GM18502 (cell line): ENCODE results near the gene MZT2B.
"Not testable (repeated sequence)": the region's sequence is repeated elsewhere in the genome, so short reads cannot be mapped to it uniquely, and the experiment has no call there.

Source experiments
- ATAC-seq: cut with Tn5 transposase; IDR thresholded peaks from one replicate; pipeline ENCODE4 v1.9.1; 2021; ENCODE audit warnings: mild to moderate bottlenecking; ENCODE audit not compliant: unreplicated experiment, poor library complexity

Gene MZT2B

DNA sequence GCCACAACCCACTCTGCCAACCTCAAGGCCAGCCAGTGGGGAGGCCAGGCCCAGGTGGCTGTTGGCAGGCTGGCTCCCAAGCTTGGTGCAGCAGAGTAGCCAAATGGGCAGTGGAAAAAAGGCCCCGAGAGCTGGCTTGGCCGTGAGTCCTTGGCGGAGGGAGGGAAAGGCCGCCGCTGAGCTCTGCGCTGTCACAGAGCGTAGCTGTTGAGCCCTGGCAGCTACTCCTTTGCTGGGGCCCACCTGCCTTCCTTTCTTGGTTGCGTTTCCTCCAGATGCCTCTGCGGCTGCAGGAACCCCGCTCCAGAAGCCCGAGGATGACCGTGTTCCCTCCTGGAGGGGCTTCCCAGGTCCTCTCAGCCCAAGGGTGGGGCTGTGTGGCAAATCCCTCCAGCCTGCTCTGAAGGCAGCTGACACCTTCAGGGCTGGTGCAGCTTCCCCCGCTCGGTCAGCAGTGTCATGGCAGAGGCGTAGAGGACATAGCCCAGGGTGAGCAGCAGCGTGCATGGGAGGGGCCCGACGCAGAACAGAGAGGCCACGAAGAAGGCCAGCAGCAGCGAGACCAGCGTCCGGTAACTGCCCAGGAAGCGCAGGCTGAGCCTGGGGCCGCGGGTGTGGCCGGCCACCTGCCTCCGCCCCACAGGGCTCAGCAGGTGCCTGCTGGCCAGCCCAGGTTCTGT, 29.8 kb upstream of the MZT2B start:
- ATAC-seq, result not testable (repeated sequence)

DNA sequence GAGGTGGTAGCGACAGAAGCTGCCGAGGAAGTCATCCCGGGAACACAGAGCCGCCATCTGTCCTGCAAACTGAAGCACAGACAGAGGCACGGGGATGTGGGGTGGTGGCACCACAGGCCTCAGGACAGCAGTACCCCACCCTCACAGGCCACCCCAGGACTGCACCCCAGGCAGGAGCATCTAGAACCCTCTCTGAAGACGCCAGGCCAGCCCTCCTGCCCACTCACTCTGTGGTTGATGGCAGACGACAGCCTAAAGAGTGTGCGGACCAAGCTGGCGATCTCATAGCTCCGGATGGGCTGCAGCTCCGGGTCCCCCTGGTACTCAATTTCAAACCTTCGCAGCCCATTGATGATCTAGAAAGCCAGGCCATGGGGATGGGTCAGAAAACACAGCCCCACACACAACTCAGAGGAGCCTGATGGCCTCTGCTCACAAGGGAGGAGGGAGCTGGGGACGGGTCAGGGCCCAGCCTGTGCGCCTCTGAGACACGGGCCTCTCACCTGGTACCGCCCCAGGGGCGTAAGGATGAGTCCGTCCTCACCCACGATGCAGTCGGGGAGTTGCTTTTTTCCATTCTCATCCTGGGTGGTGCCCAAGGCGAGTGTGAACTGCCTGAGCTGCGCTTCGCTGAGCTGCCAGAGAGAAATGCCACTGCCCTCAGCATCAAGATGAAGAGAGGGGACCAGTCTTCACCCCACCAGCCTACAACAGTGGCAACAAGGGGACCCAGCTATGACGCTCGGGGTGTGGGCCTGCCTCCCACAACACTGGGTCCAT, 29.1 kb upstream of the MZT2B start:
- no peak for ATAC-seq

DNA sequence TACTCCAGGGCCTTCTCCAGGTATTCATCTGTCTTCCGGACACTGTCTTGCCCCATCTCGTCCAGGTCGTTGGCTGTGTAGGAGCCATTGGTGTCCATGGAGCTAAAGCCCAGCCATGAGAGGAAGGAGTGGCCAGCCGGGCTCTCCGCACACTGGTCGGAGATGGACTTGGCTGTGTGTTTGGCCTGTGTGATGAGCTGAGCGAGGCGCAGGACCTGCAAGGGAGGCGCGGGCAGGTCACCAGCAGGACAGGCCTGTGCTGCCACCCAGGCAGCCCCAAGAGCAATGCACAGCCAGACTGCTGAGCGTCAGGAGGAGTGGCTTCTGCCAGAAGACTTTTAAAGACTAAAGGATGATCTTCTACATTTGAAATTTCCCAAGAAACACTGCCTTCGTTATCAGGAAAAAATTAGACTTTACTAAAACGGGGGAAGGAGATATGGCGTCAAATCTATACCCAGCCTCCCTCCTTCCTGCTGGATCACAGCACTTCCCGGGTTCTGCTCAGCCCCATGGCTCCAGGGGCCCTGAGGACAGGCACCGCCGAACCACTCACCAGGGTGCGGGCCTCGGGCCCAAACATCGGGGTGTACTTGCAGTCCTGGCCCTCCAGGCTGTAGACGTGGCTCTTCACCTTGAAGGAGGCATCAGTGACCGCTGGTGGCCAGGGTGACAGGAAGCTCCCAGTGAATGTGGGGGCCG, 28.2 kb upstream of the MZT2B start:
- not testable (repeated sequence) for ATAC-seq

DNA sequence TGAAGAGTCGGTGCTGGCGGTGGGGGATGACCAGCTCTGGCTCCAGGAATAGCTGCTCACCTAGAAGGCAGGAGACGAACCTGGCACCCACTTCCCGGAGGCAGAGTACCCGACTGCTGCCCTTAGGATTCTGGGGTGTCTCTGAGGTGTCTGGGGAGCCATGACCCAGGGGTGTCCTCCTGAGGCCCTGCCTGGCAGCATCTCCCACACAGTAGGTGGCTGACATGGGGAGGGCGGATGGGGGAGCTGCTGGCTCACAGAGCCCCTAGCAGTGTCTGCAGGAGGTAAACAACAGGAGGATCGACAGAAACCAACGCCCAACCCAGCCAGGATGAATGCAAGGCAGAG, 27.7 kb upstream of the MZT2B start:
- not testable (repeated sequence) for ATAC-seq

DNA sequence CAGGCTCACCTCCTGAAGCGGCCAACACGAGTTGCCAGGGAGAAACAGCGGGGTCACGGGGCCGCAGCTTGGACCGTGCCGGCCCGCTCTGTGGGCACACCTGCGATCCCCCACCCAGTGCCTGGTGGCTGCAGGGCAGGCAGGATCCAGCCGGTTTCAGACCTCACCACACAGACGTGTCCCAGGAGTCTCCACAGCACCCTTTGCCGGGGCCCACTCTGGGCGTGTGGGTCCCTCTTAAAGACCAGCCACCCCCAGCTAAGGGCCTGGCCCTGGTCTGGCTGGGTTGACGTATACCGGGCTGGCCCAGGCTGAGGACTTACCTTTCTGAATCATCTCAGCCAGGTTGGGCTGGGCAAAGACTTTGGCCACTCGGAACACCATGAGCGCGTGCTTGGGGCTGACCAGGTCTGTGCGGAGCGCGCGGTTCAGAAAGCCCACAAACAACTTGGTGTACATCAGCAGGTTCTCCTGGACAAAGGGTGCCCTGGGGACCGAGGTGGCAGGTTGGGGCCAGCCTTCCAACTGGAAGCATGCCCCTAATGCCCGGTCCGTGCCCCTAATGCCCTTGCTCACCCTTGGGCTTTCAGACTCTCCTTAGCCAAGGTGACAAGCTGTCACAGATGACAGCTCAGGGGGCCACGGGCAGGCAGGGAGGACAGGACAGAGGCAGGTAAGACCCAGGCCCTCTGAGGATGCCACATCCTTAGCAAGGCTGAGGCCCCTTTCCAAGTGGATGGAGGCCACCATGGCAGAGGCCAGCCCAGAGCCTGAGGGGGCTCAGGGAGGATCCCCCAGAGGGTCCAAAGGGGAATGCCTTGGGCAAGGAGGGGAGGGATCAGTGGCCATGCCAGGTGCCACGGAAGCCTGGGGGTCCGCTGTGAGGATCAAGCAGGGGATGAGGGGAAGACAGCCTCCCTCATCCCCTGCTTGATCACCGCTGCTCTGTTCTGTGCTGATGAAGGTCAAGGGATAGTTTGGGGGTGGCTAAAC, 27.0 kb upstream of the MZT2B start:
- ATAC-seq, result no peak

DNA sequence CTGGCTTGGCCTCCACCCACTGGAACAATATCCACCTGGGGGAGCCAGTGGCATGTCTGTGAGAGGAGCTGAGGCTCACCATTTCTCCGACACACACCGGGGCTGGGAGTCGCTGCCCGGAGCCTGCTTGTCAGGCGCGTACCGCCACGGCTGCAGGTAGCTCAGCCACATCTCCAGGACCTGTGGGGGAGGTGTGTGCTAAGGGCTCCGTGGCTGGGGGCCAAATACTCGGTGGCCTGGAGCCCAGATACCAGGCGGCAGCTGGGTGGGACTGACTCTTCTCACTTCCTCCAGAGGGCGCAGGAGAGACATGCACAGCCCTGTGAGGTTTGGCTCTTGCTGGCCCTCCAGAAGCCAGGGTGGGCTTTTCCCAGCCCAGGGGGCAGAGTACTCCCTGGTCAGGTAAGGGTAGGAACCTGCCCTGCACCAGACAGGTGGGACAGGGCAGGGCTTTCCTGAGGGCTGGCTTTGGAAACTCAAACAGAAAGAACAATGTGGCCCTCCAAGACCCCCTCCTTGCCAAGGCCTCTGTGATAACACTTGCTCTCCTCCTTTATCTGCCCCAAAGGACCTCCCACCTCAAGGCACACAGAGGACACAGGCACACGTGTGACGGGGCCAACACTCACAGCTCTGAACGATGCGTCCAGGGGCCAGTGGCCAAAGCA, 26.0 kb upstream of the MZT2B start:
- ATAC-seq, result not testable (repeated sequence)

DNA sequence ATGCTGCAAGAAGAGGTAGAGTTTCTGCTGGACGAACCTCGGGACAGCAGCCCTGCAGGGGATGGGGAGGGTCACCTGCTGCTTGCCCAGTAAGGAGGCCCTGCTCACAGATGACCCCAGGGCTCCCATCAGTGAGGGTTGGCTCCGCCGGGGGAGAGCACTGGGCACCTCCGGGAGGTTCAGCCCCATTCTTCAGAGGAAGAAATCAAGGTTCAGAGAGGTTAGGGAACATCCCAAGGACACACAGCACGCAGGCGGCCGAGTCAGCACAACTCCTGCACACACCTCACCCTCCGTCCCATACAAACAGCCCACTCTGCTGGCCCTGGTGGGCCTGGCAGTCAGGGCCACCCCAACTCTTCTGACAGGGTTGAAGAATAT, 25.4 kb upstream of the MZT2B start:
- ATAC-seq, result no peak

DNA sequence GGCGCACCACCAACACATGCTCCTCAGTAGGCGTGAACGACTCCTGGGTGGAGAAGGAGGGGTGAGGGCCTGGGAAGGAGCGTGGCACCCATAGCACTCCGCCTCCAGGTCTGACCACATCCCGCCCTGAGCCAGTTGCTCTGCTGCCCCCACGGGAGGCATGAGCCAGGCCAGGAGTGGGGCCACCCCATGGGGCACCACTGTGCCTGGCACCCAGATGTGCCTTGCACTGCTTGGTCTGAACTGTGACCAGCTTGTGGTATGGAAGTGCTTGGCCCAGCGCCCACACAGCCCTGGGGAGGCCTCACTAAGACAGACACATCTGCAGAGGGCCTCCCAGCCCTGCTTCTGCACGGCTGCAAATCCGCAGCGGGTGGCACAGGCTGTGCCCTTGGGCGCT, 24.7 kb upstream of the MZT2B start:
- ATAC-seq, result peak; percentile 47

DNA sequence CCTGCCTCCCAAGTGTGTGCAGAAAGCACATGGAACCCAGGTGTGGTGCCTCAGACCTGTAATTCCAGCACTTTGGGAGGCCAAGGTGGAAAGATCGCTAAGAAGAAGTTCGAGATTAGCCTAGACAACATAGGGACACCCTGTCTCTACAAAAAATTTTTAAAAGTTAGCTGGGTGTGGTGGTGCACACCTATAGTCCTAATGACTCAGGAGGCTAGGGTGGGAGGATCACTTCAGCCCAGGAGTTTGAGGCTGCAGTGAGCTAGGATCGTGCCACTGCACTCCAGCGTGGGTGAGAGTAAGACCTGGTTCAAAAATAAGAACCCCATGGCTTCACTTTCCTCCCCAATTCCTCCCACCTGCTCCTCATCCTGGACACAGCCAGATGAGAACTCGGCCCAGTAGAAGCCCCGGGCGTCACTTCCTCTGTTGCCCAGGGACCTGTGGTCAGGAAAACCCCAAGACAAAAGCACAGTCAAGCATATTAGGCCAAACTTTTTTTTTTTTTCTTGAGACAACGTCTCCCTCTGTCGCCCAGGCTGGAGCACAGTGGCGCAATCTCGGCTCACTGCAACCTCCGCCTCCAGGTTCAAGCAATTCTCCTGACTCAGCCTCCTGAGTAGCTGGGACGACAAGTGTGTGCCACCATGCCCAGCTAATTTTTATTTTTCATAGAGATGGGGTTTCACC, 24.1 kb upstream of the MZT2B start:
- ATAC-seq, result peak; percentile 88

DNA sequence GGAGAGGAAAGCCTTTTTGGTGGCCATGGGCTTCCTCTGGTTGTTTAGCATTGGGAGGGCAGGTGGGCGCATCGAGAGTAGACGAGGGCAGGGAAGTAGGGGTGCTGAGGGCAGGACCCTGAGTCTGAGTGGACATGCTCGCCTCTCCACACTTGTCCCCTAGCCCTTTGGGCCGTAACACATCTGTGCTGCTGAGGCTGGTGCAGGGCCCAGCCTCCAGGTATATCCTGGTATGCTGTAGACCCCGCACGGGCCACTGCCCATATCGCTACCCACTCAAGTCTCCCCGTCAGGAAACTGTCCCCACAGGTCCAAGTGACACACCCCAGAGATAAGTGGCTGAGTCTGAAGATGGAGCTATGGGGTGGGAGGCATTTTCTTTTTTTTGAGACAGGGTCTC, 23.4 kb upstream of the MZT2B start:
- no peak for ATAC-seq

DNA sequence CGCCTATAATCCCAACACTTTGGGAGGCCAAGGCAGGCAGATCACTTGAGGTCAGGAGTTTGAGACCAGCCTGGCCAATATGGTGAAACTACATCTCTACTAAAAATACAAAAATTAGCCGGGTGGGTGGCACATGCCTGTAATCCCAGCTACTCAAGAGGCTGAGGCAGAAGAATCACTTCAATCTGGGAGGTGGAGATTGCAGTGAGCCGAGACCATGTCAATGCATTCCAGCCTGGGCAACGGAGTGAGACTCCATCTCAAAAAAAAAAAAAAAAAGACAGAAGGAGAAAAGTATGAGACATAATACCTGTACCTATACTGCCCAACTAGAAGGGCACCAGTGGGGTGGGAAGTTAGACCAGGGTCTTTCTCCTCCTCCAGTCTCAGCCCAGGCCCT, 22.7 kb upstream of the MZT2B start:
- ATAC-seq, result not testable (repeated sequence)

DNA sequence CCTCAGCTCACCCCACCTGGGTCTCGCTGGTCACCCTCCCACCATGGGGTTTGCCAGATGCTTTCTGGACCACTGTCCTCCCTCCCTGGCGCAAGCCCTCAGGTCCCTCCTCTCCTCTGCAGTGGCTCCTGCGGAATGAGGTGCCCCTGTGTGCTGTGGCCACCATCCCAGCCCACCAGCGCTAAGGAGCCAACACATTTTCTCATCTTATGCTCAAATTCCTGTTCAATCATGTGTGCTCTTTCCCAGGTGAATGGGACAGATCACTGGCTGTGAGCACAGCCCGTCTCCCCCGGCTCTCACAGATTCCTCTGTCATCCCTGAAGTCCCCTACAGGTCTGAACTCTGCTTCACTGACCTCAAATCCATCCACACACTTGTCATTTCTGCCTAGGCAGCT, 21.9 kb upstream of the MZT2B start:
- no peak for ATAC-seq

DNA sequence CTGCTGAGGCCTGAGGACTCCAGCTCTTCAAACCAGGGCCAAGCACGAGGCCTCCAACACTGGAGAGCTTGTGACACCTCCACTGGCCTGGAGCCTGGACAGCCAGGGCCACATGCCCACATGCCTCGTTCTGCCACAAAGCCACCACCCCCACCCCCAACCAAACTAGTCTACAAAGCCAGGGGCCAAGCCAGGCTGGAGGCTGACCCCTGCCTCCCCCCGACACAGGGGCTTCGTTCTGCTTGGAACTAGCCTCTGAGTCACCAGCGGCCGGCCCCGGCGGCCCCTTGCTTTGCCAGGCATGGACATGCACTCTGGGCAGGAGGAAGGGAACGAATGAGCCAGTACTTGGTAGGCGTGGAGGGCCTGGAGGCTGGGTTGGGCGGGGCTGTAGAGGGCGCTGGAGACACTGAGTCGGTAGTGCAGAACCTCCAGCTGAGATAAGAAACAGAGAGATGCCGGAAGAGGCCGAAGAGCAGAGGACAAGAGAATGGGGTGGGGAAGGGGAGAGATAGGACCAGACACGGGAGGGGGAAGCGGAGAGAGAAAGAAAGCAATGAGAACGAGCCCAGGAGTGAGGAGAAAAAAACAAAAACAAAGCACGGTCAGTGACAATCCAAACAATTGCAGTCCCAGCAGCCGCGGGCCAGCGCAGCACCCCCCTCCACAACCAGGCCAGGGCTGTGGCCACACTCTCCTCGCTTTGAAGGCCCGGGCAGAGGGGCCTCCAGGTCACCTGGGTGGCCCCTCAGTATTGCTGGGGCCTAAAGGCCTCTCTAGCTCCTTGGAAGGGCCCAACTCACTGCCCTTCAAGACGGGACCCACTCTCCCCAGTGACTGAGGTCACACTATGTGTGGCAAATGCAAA, 21.0 kb upstream of the MZT2B start:
- not testable (repeated sequence) for ATAC-seq

DNA sequence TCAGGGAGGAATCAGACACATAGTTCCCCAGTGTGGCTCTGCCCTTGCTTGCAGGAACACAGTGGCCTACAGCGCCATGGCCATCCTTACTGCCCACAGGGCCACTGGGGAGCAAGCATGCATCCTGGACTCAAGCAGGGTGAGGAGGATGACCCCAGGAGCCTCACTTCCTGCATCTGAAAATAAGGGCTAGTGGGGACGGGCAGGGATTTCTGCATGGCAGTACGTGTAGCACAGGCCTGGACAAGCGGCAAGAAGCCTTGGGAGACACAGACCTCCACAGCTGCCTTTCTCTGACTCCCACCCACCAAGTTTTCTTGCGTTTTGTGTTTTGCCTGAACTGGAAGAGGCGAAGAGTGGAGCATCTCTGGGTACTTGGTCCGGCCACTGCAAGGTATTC, 19.6 kb upstream of the MZT2B start:
- ATAC-seq, result not testable (repeated sequence)

DNA sequence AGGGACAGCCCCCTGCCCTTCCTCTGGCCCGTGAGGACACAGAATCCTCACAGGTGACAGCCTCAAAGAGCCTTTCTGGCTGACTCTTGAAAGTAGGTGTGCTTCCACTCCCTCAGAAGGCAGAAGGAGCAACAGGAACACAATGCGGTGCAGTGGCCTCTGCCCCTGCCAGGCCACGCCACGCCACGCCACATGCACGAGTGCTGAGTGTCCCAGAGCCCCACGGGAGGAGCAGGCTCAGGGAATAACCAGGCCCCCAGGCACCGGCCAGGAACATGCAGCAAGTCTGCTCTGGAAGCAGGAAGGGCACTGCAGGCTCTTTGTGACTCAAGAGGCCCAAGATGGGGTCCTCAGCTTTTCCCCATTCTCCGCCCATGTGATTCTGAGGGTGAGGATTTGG, 19.1 kb upstream of the MZT2B start:
- no peak for ATAC-seq

DNA sequence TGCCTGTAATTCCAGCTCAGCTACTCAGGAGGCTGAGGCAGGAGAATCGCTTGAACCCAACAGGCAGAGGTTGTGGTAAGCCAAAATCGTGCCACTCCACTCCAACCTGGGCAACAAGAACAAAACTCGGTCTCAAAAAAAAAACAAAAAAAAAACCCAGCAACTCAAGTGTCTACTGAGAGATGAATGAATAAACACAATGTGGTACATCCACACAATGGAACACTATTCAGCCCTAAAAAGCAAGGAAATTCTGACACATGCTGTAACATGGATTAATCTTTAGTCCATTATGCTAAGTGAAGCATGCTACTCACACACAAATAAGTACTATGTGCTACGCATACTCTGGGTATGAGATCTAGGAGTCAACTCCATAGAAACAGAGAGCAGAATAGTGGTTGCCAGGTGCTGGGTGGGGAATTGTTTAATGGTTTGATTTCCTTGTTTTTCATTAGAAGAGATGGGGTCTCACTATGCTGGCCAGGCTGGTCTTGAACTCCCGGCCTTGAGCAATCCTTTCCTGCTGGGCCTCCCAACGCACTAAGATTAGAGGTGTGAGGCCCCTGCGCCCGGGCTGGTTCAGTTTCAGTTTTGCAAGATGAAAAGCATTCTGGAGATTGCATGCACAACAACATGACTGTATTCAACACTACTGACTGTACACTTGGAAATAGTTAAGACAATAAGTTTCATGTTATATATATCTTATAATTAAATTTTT, 16.6 kb upstream of the MZT2B start:
- no peak for ATAC-seq

DNA sequence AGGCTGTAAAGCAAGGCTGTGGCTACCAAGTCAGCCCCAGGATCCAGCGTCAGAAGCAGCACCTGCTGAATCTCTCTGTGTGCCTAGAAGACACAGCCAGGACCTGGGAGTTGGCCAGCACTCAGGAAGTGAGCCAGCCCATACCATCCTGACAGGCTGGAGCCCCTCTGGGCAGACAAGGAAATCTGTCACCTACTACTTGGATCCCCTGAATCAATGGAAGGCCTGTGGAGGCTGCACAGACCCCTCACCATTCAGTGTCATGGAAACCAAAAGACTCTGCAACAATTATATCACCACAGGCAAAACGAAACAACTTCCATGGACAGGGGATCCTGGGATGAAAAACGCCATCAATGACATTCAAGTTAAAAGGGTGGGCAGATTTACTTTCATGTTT, 15.5 kb upstream of the MZT2B start:
- ATAC-seq, result not testable (repeated sequence)

DNA sequence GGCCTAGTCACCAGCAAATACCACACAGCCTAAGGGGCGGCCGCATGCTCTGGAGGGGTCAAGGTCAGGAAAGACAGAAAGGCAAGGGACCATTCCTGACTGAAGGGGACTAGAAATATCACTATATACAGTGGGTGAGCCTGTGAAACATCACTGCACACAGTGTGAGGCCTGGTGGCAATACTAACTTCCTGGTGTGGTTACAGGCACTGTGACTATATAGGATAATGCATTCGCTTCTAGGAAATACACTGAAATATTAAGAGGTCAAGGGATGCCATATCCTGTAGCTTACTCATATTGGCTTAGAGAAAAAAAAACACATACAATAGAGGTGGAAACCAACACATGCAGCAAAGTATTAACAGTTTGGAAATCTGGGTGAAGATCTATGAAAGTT, 12.9 kb upstream of the MZT2B start:
- not testable (repeated sequence) for ATAC-seq
